NCI-H2081 (cell line): ENCODE data around the gene SEBOX.

Experiments
- DNase-seq, 2 experiments: peaks; one replicate each; lab custom pipeline; 2025; lab: John Stamatoyannopoulos, UW

Gene SEBOX, protein sequence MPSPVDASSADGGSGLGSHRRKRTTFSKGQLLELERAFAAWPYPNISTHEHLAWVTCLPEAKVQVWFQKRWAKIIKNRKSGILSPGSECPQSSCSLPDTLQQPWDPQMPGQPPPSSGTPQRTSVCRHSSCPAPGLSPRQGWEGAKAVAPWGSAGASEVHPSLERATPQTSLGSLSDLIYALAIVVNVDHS

DNA sequence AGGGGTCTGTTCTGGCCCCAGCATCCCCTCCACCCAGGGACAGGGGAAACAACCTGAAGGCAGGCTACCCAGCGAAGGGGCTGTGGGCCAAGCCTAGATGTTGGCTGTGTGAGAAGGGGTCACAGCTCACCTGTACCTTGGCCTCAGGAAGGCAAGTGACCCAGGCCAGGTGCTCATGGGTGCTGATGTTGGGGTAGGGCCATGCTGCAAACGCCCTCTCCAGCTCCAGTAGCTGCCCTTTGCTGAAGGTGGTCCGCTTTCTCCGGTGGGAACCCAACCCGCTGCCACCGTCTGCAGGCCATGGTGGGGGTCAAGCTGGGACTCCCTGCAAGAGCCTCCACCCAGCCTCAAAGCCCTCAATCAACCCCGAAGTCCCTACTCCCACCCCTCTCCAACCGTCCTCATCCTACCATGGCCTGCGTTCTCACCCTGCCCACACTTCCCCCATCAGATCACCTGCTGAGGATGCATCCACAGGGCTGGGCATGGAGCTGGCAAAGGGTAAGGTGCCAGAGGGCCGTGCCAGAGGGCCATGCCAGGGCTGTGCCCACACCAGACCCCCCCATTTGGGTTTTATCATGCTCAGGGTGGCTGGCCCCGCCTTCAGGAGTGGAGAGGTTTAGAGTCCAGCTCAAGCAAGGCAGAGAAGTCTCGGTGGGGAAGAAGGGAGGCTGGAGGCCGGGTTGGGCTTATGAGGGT is at the start of gene SEBOX:
Gene SEBOX (minus strand): TSS at position 535 of the 699 bp plus-strand sequence. CDS start 48 bp downstream, at position 487.
- DNase-seq, result no peak

DNA sequence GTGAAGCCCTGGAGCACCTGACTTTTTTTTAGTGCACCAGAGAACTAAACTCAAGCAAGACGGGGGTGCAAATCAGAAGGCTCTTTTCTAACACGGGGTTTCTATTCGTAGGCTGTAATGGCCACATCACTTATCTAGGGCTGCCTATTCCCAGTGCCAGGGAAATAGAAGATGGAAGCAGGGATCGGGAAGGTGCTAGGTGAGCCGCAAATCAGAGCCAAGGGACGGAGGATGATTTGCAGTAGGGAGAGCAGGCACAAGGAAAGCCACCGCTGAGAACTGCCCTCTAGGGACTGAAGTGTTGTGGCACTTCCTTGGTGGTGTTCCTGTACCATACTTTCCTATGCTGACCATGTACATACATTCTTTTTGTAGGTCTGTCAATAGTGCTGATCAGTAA is 48.8 kb upstream of the SEBOX start:
- no peak for DNase-seq

DNA sequence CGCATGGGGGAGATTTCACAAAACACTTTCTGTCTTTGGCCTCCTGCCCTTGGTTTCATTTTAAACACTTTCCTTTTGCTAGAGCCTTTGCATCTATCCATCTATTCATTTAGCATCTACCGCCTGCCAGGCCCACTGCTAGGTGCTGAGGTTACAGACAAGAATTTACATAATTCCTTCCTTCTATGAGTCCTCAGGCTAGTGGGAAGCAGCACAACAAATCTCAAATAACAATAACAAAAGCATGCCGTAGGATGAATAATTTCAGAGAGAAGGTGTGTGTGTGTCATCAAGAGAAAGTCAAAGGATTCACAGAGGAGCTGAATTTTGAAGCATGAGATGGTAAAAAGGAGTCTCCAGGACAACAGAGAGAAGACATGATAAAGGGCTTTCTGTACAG is 47.1 kb upstream of the SEBOX start:
- DNase-seq, result no peak

DNA sequence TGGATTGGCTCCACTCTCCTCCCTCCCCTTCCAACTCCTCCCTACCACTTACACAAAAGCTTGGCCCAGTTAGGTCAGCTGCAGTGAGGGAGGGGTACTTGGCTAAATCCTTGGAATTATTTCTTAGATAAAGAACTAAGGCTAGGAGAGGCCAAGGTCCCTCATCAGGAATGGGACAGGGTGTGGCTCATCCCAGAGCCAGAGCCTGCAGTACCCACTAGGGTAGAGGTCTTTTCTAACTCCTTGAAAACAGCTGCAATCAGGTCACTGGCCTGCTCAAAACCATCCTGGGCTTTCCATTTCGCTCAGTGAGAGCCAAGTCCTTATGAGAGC is 42.9 kb upstream of the SEBOX start:
- DNase-seq, result no peak

DNA sequence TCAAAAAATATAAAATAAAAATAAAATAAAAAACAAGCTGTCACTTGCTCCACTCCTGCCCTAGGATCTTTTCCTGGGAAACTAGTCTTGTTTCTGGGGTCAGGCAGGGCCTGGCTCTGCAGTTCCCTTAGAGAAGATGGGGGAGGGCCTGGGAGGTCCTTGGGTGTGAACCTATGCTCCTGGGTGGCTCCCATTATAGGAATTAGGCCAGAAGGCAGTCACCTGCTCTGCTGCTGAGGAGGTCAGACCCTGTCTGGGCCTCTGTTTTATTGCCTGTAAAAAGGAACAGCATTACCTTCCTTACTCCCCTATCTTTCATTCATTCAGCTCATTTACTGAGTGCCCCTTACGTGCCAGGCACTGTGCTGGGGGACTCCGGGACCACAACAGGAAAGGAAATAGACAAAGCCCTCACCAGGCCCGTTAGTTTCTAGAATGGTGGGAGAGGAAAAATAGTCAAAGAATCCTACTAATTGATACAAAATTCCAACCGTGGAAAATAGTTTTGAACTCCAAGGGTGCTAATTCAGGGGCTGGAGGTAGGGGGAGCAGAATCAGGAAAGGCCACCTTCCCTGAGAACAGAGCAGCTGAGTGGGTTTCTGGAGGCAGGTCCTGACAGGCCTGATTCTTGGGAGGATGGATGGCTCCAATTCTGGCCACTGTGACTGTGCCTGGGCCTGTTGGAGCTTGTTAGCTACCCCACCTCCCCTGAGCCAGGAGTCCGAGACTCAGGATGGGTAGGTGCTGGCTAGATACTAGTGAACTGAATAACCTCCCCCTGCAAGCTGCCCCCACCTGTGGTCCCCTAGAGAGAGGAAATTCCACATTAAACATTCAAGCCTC is 42.4 kb upstream of the SEBOX start:
- peak in 1 of 2 experiments; percentile 65 for DNase-seq

DNA sequence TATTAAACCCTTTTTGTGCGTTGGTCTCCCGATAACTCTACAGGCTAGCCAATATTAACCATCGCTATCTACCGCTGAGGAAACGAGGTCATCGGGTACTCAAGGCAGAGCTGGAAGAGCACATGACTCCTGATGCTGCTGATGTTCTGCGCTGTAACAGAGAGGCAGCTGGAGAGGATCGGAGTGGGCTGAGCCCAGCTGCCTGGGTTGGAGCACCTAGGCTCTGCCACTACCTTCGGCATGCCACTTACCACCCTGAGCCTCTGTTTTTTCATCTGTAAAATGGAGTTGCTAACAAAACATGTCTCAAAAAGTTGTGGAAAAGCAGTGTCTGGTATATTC is 41.4 kb upstream of the SEBOX start:
- DNase-seq, result peak in 1 of 2 experiments; percentile 30

DNA sequence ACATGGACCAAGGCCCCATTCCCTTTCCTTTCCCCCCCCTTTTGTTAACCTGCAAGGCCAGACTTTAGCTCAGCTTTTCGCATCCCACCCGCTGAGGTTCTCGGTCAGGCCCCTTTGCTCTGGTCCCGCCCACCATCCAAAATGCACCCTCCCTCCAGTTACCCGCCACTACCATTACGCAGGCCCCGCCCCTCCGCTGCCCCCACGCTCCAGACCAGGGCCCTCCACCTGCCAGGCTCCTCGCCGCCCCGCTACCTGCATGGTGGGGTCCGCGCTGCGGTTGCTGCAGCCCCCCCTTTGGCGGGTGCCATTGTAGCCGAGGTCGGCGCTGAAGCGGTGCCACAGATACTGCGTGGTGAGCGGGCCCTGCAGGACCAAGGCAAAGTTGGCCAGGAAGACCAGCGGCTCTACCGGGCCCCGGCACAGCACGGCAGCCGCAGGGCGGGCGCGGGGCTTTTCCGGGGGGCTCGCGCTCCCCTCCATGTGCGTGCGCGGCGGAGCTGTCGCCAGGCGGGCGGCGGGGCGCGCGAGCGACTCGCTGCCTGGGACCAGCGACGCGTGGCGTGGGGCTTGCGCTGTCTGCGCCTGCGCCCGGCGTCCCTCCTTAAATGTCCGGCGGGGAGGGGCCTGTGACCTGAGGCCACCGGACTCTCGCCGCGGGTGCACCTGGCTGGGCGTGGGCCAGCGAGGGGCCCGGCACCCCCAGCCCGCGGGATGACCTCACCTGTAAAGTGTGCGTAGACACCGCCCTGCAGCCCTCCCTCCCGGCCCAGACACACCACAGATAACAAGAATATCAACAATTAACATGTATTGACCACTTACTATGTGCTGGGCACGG is 40.9 kb upstream of the SEBOX start, which contains the start of gene SLC46A1:
Gene SLC46A1 (minus strand): TSS at position 581 of the 841 bp plus-strand sequence. CDS start 98 bp downstream, at position 483.
- DNase-seq, result peak; percentile 41 to 68

DNA sequence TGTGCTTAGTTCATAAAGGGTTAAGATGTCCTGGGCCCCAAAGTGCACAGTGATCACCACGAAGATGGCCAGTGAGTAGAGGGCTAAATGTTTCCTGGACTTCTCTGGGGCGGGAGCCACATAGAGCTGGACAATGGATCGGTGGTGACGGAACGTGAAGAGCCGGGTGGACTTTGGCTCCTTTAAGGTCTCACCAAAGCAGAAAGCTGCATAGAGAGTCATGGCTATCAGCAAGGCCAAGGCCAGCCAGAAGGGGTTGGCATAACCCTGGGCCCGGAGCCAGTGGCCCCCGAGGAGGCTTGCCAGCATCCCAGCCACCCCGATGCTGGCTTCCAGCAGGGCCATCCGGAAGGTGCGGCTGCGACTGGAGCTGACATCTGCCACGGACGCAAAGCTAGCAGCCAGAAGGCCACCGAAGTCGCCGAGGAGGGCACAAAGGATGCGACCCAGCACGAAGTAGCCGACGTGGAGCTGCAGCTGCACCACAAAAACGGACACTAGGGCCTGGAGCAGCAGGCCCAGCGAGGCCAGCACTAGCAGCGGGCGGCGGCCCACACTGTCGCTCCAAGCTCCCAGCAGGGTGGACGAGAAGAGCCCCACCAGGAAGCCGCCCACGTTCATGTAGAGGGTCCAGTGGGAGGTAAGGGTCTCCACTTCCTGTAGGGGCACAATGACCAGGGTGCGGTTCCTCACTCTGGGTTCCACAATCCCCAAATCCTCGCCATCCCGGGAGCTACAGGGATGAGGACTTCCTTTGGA is 40.0 kb upstream of the SEBOX start:
- DNase-seq, result no peak

DNA sequence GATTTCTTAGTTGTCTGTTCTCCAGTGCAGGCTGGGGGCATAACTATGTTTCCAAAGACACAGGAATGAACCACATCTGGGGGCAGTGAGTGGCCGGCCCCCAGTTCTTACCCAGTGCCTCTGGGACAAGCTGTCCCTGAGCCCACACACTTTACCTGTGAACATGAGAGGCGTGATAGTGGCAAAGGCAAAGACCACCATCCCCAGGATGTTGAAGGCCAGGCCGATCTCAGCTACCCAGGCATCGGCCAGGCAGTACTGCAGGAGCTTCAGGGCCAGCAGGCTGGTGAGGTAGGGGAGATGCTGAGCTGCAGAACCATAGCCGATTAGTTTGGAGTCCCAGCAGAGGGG is 39.4 kb upstream of the SEBOX start:
- DNase-seq, result no peak

DNA sequence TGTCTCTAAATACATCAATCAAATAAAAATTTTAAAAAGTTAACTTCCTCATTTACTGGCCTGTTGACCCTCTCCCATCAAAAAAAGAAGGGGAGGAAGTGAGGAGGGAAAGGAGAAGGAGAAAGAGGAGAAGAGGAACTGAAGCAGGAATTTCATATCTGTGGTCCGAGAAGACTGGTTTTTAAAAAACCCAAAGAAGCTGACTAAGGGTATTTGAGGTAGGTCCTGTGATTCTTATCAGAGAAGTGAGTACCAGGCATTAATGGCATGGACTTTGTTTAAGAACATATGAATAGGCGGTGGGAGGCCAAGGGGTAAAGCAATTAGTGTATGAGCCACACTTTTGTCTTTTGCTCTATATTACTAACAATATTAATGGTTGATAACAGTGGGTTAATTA is 39.0 kb upstream of the SEBOX start:
- DNase-seq, result no peak

DNA sequence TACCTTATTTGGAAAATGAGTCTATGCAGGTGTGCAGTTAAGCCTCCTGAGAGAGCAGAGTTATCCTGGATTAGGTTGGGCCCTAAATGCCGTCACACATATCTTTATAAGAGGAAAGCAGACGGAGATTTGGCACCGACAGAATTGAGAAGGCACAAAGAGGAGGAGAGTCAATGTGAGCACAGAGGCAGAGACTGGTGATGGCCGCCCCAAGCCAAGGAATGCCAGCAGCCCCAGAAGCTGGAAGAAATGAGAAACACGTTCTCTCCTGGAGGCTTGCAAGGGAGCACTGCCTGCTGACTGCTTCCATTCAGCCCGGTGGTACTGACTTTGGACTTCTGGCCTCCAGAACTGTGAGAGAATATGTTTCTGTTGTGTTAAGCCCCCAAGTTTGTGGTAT is 37.8 kb upstream of the SEBOX start:
- no peak for DNase-seq

DNA sequence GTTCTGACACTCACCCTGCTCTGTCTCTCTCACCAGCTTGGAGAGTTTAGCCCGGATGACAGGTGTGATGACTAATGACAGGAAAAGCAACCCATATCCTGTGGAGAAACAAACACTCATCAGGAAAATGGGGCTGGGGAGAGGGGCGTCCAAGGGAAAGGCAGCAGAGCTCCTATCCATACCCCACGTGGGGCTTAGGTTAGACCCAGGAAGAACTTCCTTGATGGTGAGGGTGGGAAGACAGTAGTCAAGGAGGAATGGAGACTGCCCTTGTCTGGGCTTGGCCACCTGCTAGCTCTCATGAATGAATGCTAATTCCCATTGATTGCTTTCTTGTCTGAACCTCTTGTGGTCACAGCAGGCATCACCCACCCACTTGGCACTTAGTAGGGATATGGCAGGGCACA is 37.2 kb upstream of the SEBOX start:
- DNase-seq, result peak in 1 of 2 experiments; percentile 56

DNA sequence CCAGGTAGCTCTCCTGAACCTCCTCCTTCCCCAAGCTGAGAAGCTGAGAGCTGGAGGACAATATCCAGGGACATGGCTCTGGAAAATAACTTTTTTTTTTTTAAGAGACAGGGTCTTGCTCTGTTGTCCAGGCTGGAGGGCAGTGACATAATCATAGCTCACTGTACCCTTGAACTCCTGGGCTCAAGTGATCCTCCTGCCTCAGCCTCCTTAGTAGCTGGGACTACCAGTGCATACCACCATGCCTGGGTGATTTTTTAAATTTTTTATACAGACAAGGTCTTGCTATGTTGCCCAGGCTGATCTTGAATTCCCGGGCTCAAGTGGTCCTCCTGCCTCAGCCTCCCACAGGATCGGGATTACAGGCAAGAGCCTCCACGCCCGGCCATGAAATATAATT is 34.8 kb upstream of the SEBOX start:
- DNase-seq, result no peak

DNA sequence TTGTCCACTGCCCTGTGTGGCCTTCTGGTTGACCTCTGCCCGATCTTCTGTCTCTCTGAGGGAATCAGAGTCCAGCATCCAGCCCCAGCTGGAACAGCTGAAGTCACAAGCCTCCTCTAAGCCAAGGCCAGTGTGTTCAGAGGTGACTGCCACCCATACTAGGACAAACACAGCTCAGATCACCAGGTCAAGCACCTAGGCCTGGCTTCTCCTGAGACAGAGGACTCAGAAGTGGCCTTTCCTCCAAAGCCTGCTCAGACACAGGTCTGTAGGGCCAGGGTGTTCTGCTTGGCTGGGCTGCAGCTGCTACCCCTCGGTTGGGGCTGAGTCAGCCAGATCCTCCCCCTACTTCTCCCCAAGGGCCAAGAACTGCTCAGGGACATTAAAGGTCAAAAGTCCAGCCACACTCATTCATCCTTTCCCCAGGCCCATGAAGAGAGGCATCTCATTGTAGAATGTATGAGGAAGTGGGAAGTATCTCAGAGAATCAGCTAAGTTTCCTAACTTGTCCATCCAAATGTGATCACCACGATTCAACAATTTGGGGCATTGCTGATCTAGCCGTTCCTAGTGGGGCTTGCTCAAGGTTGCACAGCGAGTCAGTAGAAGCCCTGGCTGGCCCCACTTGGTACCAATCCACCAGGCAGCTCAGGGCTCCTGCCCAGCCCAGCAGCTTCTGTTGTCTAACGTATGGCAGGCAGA is 33.4 kb upstream of the SEBOX start:
- no peak for DNase-seq

DNA sequence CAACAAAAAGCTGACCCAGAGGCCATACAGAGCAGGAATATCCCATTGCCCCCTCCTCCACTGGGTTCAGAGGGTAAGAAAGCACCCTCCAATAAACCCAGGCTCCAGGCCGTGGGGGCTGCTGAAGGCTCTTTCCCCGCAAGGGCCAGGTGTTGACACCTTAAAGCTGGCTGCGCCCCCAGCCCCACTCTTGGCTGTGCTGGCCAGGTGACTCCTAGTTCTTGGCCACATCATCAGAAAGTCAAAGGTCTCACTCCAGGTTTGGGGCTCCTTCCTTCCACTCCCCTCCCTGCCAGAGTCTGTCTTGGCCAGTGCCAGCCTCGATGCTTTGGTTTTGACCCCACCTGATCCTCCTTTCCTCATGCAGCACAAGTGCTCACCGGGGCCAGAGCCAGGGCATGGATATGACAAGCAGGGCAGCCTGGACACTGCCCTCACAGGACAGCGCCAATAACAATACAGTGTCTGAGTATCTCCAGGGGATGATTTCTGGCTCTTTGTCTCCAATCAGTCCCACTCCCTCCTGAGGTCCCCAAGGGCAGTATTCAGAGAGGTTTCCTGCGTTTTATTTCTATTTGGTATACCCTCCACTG is 32.8 kb upstream of the SEBOX start:
- DNase-seq, result no peak

DNA sequence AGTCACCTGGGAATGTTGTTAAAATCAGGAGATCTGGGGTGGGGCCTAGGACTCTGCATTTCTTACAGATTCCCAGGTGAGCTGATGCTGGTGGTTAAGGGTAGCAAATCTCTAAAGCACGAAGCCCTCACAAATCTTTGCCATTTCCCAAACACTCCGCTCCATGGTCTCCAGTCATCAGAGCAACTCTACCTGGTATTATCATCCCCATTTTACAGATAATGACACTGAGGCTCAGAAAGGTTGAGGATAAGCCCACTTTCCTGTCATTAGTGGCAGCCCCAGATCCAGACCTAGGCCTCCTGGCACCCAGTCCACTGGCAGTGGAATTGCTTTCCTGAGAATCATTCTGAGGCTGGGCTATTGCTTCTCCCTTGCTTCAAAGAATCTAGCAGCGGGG is 32.3 kb upstream of the SEBOX start:
- DNase-seq, result no peak

DNA sequence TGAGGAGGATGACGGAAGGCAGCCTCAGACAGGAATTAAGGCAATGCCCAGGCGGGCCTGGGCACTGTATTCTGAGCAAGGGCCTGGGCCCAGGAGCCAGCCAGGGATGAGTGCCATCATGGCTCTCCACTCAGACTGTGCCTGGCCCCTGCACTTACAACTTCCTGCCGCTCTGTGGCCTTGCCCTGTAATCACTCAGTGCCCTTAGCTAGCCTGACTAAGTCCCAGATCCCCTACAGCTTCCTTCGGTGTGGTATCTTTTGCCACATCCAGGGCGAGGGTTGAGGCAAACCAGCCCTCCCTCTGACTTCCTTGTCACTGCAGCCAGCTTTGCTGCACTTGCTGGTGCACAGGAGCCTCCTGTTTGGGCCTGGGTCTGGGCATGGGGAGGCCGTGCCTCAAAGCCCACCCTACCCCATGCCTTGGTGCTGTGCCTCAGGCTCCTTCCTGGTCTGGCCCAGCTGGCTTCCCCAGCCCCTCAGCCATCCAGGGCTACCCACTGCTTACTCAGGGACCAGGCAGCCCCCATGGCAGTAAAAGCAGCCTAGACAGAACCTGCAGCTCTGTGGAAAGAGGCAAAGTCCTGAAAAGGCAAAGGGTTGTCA is 31.7 kb upstream of the SEBOX start:
- DNase-seq, result no peak

DNA sequence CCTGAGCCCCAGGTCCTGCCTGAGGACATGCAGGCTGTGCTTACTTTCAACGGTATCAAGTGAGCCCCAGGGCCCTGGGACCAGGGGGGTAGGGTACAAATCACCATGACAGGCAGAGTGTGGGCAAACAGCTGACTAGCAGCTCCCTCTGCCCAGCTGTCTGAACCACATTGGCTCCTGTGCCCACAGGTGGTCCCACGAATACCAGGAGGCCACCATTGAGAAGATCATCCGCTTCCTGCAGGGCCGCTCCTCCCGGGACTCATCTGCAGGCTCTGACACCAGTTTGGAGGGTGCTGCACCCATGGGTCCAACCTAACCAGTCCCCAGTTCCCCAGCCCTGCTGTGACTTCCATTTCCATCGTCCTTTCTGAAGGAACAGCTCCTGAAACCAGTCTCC is 31.0 kb upstream of the SEBOX start:
- no peak for DNase-seq

DNA sequence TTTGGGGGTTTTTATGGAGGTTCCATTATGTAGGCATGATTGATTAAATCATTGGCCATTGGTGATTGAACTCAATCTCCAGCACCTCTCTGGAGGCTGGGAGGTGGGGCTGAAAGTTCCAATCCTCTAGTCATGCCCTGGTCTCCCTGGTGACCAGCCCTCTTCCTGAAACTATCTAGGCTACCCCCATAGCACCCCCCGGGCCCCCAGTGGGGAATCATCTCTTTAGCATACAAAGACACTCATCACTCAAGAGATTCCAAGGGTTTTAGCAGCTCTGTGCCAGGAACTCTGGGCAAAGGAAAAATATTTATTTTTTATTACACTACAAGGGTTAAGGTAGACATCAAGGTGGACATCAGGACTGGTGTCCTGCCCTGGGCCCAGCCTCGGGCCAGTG is 30.4 kb upstream of the SEBOX start:
- no peak for DNase-seq
